K562 (cell line): ENCODE data around the gene SLC12A6. TPM values are rescaled to one million over a fixed set of nuclear protein-coding genes. Genes with fewer than 3 reads are reported as not detected.

Experiments
- BHLHE40 ChIP-seq: IDR thresholded peaks from 2 replicates; pipeline ENCODE4 v1.6.1; 2011; ENCODE audit warnings: low read length, improper control_type of control experiment
- CCNT2 ChIP-seq: IDR thresholded peaks from 2 replicates; pipeline ENCODE4 v1.6.1; 2011; ENCODE audit warnings: borderline replicate concordance, low read depth, mild to moderate bottlenecking, moderate library complexity, mixed read lengths, low read length; ENCODE audit not compliant: insufficient read length; ENCODE audit errors: extremely low read depth
- COPS2 ChIP-seq: fragments of 450-650 bp; conservative IDR thresholded peaks from 2 replicates; pipeline ENCODE4 v1.6.1; 2016; ENCODE audit warnings: mild to moderate bottlenecking, moderate library complexity
- DACH1 ChIP-seq: fragments of 450-650 bp; IDR thresholded peaks from 2 replicates; pipeline ENCODE4 v1.6.1; 2018; ENCODE audit not compliant: partially characterized antibody
- EP400 ChIP-seq: fragments of 450-650 bp; IDR thresholded peaks from 2 replicates; pipeline ENCODE4 v1.6.1; 2017; ENCODE audit warnings: antibody characterized with exemption, mild to moderate bottlenecking, moderate library complexity
- ETV5 ChIP-seq: sonication (generic); formaldehyde crosslinking; IDR thresholded peaks from 2 replicates; pipeline ENCODE4 v1.4.0; 2020; ENCODE audit warnings: low read depth, mild to moderate bottlenecking, missing genetic modification reagents
- ETV6 ChIP-seq, 3 experiments: fragments of 150-350 bp in 1 of 3; sonication (generic) in 1 of 3; formaldehyde crosslinking in 1 of 3; IDR thresholded peaks; 2 replicates each; pipeline versions ENCODE4 v1.6.1 to v1.8.0; 2014 to 2022; ENCODE audit warnings: borderline replicate concordance in 2 of 3, low read depth in 2 of 3, antibody characterized with exemption in 1 of 3, low read length in 1 of 3, mild to moderate bottlenecking in 1 of 3, missing genetic modification reagents in 1 of 3
- NCOR1 ChIP-seq: fragments of 450-650 bp; IDR thresholded peaks from 2 replicates; pipeline ENCODE4 v1.6.1; 2016; ENCODE audit warnings: mild to moderate bottlenecking, moderate library complexity
- NFIX ChIP-seq: fragments of 250-450 bp; sonication (Bioruptor Pico); IDR thresholded peaks from 2 replicates; pipeline ENCODE4 v1.4.0; 2020; ENCODE audit warnings: low read depth, mild to moderate bottlenecking, moderate library complexity
- OTX1 ChIP-seq: fragments of 450-650 bp; formaldehyde crosslinking; IDR thresholded peaks from 2 replicates; pipeline ENCODE4 v1.4.0; 2022; ENCODE audit warnings: mild to moderate bottlenecking
- SMARCA4 ChIP-seq: fragments of 450-650 bp; IDR thresholded peaks from 2 replicates; pipeline ENCODE4 v1.6.1; 2016
- SRF ChIP-seq, 2 experiments: fragments of 250-450, 450-650 bp in 1 of 2; sonication (Bioruptor Pico) in 1 of 2; sonication (generic) in 1 of 2; formaldehyde crosslinking; IDR thresholded peaks; 2 replicates each; pipeline versions ENCODE4 v1.5.0 to v1.5.1; 2020 to 2022; ENCODE audit warnings: mild to moderate bottlenecking in 1 of 2, missing genetic modification reagents in 1 of 2
- U2AF1 ChIP-seq: fragments of 200-400 bp; formaldehyde crosslinking; optimal IDR thresholded peaks from 2 replicates; pipeline ENCODE3; 2017; ENCODE audit warnings: mild to moderate bottlenecking, low read depth, low read length, moderate library complexity
- USF1 ChIP-seq: sonication (generic); formaldehyde crosslinking; IDR thresholded peaks from 2 replicates; pipeline ENCODE4 v1.9.0; 2022; ENCODE audit warnings: mild to moderate bottlenecking, missing genetic modification reagents
- ZBTB1 ChIP-seq: sonication (generic); formaldehyde crosslinking; IDR thresholded peaks from 2 replicates; pipeline ENCODE4 v1.8.1; 2023; ENCODE audit warnings: missing genetic modification reagents, low read depth, mild to moderate bottlenecking, borderline replicate concordance
- ZC3H8 ChIP-seq: fragments of 450-650 bp; IDR thresholded peaks from 2 replicates; pipeline ENCODE4 v1.6.1; 2017
- ZNF280B ChIP-seq: fragments of 250-450 bp; sonication (Bioruptor Pico); IDR thresholded peaks from 2 replicates; pipeline ENCODE4 v1.5.1; 2021; ENCODE audit warnings: mild to moderate bottlenecking
- ZNF561 ChIP-seq: fragments of 450-650 bp; formaldehyde crosslinking; conservative IDR thresholded peaks from 2 replicates; pipeline ENCODE4 v1.4.0; 2020; ENCODE audit warnings: mild to moderate bottlenecking, moderate library complexity
- ZNF699 ChIP-seq: fragments of 250-450 bp; sonication (Bioruptor Pico); IDR thresholded peaks from 2 replicates; pipeline ENCODE4 v1.8.0; 2021; ENCODE audit warnings: mild to moderate bottlenecking, moderate library complexity; ENCODE audit not compliant: insufficient replicate concordance
- polyA plus RNA-seq, 8 experiments: library from polyadenylated mRNA; depleted of rRNA in 4 of 8; stranded (reverse) in 5 of 8; unstranded in 3 of 8; fragments of >200 nt; fragmentation: Nextera tagmentation in 2 of 8; fragmentation: Illumina TruSeq in 1 of 8; extraction: Ambion mirVana in 2 of 8; extraction: Trizol in 1 of 8; gene quantifications; 2 replicates each; pipeline versions ENCODE4 v1.2.1 to v1.2.3, GENCODE V29; 2011 to 2014; ENCODE audit warnings: inconsistent platforms in 1 of 8, missing spikeins in 1 of 8
- total RNA-seq, 7 experiments: library from RNA; depleted of rRNA in 6 of 7; stranded (reverse); fragments of >200 nt in 6 of 7; fragmentation: Illumina TruSeq in 2 of 7; extraction: Trizol in 2 of 7; gene quantifications; 2 replicates each; pipeline versions ENCODE4 v1.2.1 to v1.2.3, GENCODE V29; 2011 to 2021; ENCODE audit warnings: low replicate concordance in 1 of 7
- TF ChIP-seq, protein P1 (sequence below): fragments of 450-650 bp; formaldehyde crosslinking; IDR thresholded peaks from 2 replicates; pipeline ENCODE4 v1.4.0; 2020; ENCODE audit warnings: mild to moderate bottlenecking, mixed read lengths

Gene SLC12A6
- total and polyA plus RNA-seq, 9 of the 15 experiments (the other 6 are each of a cell fraction or from before 2014, with no cell fraction given), result 1.4 to 16.4 (median 6.7) TPM

DNA sequence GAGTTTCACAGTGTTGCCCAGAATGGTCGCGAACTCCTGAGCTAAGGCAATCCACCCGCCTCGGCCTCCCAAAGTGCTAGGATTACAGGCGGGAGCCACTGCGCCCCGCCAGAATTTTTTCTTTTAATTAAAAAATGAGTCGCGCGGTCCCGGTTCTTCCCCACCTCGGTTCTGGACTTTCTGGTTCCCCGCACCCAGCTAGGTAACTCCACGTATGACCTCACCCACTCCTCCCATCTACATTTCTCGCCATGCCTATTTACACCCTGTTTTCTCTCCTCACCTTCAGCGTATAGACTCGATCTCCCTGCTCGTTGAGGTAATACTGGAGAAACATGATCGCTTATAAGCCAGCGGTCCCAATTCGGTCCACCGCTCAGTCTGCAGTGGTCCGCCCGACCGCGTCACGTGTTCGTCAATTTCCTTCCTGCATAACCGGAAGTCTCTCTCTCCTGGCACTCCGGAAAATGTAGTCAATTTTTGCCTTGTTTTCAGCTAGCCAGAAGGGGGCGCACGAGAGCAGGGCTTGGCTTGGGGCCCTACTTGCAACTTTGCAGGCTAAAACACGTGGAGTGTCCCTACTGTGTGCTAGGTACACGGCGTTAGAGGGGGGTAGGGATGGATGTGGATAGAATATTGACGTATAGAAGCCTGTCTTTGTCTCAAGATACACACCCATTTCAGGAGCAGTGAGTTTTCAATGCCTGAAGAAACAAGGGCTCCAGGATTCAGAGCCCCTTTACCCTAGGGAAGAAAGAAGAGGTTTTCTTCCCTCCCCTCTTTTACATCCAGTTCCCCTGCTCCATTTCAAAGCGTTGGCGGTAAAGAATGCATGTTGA, 5.4 kb upstream of the SLC12A6 start, which contains the start of the genes NOP10 and NUTM1 (continued):
- peak; percentile 51 for TF ChIP-seq NCOR1
- TF ChIP-seq ETV5, result peak; percentile 97
- TF ChIP-seq SMARCA4, result peak; percentile 81
- 0 out of 2 replicates have a peak, but pooled peaks have one; percentile 17 for TF ChIP-seq ZBTB1 (CRISPR knock-in tag)
- TF ChIP-seq U2AF1, result no peak
- TF ChIP-seq DACH1, result no peak
- peak; percentile 90 to 98 for TF ChIP-seq ETV6 (IDR thresholded peaks at IDR 0.05; ENCODE audit: borderline replicate concordance in 1 of 2, low read depth in 2 of 2, low read length in 1 of 2)
- no peak for TF ChIP-seq ETV6 (CRISPR knock-in tag; IDR thresholded peaks at IDR 0.05; ENCODE audit: borderline replicate concordance)
- no peak for TF ChIP-seq NFIX (CRISPR knock-in tag)
- no peak for TF ChIP-seq ZNF280B
- peak; percentile 98 for TF ChIP-seq EP400
- TF ChIP-seq ZNF699 (CRISPR knock-in tag), result no peak
- peak; percentile 98 for TF ChIP-seq USF1 (CRISPR knock-in tag)
- no peak for TF ChIP-seq ZC3H8
- no peak for TF ChIP-seq COPS2
- no peak for TF ChIP-seq SRF (CRISPR knock-in tag; IDR thresholded peaks at IDR 0.05)
- TF ChIP-seq OTX1 (CRISPR knock-in tag), result peak; percentile 95
- TF ChIP-seq, protein P1, sequence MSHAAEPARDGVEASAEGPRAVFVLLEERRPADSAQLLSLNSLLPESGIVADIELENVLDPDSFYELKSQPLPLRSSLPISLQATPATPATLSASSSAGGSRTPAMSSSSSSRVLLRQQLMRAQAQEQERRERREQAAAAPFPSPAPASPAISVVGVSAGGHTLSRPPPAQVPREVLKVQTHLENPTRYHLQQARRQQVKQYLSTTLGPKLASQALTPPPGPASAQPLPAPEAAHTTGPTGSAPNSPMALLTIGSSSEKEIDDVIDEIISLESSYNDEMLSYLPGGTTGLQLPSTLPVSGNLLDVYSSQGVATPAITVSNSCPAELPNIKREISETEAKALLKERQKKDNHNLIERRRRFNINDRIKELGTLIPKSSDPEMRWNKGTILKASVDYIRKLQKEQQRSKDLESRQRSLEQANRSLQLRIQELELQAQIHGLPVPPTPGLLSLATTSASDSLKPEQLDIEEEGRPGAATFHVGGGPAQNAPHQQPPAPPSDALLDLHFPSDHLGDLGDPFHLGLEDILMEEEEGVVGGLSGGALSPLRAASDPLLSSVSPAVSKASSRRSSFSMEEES (CRISPR knock-in tag), result peak; percentile 94
- peak; percentile 94 for TF ChIP-seq BHLHE40
- TF ChIP-seq ZNF561 (CRISPR knock-in tag), result no peak
- TF ChIP-seq CCNT2, result no peak
